ENCODE data around the gene EID3.
"Not testable (repeated sequence)": the region's sequence is repeated elsewhere in the genome, so short reads cannot be mapped to it uniquely, and the experiment has no call there.

The EID3 gene

GRCh38 chr12:104329707-104330532 lies 26.4 kb downstream of the EID3 start:
- no peak for DNase-seq (ENCODE audit: low read depth)
- no peak overlapping the region for H3K4me3 ChIP-seq (ENCODE audit: low read depth, low read length)

- H3K4me3 ChIP-seq (ENCODE audit: low read depth, low read length) = no peak overlapping the region
- DNase-seq (ENCODE audit: low read depth) = no peak
Measured at GRCh38 chr12:104331376-104331775, 27.8 kb downstream of the EID3 start.

GRCh38 chr12:104332273-104332672 lies 28.7 kb downstream of the EID3 start:
- not testable (repeated sequence) for H3K4me3 ChIP-seq (ENCODE audit: low read depth, low read length); DNase-seq (ENCODE audit: low read depth)

- no peak overlapping the region for H3K4me3 ChIP-seq (ENCODE audit: low read depth, low read length)
- DNase-seq (ENCODE audit: low read depth) = no peak
Measured at GRCh38 chr12:104333692-104334255, 30.2 kb downstream of the EID3 start.

GRCh38 chr12:104334581-104334980 lies 31.0 kb downstream of the EID3 start:
- no peak for DNase-seq (ENCODE audit: low read depth)
- no peak overlapping the region for H3K4me3 ChIP-seq (ENCODE audit: low read depth, low read length)

GRCh38 chr12:104336115-104336514 lies 32.6 kb downstream of the EID3 start:
- no peak for DNase-seq (ENCODE audit: low read depth)
- no peak overlapping the region for H3K4me3 ChIP-seq (ENCODE audit: low read depth, low read length)

- no peak for DNase-seq (ENCODE audit: low read depth)
- H3K4me3 ChIP-seq (ENCODE audit: low read depth, low read length) = no peak overlapping the region
Measured at GRCh38 chr12:104337030-104337558, 33.6 kb downstream of the EID3 start.

GRCh38 chr12:104339663-104340062 lies 36.1 kb downstream of the EID3 start:
- no peak overlapping the region for H3K4me3 ChIP-seq (ENCODE audit: low read depth, low read length)
- no peak for DNase-seq (ENCODE audit: low read depth)

- DNase-seq (ENCODE audit: low read depth) = no peak
- H3K4me3 ChIP-seq (ENCODE audit: low read depth, low read length) = no peak overlapping the region
Measured at GRCh38 chr12:104340177-104340576, 36.6 kb downstream of the EID3 start.

- no peak overlapping the region for H3K4me3 ChIP-seq (ENCODE audit: low read depth, low read length)
- DNase-seq (ENCODE audit: low read depth) = no peak
Measured at GRCh38 chr12:104340925-104341611, 37.5 kb downstream of the EID3 start.

- H3K4me3 ChIP-seq (ENCODE audit: low read depth, low read length) = no peak overlapping the region
- no peak for DNase-seq (ENCODE audit: low read depth)
Measured at GRCh38 chr12:104342147-104342546, 38.6 kb downstream of the EID3 start.

- H3K4me3 ChIP-seq (ENCODE audit: low read depth, low read length) = no peak overlapping the region
- no peak for DNase-seq (ENCODE audit: low read depth)
Measured at GRCh38 chr12:104342635-104343249, 39.2 kb downstream of the EID3 start.

- no peak for DNase-seq (ENCODE audit: low read depth)
- H3K4me3 ChIP-seq (ENCODE audit: low read depth, low read length) = no peak overlapping the region
Measured at GRCh38 chr12:104344682-104345081, 41.1 kb downstream of the EID3 start.

- H3K4me3 ChIP-seq (ENCODE audit: low read depth, low read length) = no peak overlapping the region
- no peak for DNase-seq (ENCODE audit: low read depth)
Measured at GRCh38 chr12:104345234-104346066, 41.9 kb downstream of the EID3 start.

- H3K4me3 ChIP-seq (ENCODE audit: low read depth, low read length) = no peak overlapping the region
- no peak for DNase-seq (ENCODE audit: low read depth)
Measured at GRCh38 chr12:104347374-104348075, 44.0 kb downstream of the EID3 start.

GRCh38 chr12:104348283-104348993 lies 44.9 kb downstream of the EID3 start:
- DNase-seq (ENCODE audit: low read depth) = no peak
- no peak overlapping the region for H3K4me3 ChIP-seq (ENCODE audit: low read depth, low read length)

GRCh38 chr12:104348994-104349494 lies 45.5 kb downstream of the EID3 start:
- no peak for DNase-seq (ENCODE audit: low read depth)
- H3K4me3 ChIP-seq (ENCODE audit: low read depth, low read length) = no peak overlapping the region

Measured in skeletal muscle cell (primary cell).